ENCODE results near the gene HS3ST6.
"Not testable (repeated sequence)": the region's sequence is repeated elsewhere in the genome, so short reads cannot be mapped to it uniquely, and the experiment has no call there.

The HS3ST6 gene

DNA sequence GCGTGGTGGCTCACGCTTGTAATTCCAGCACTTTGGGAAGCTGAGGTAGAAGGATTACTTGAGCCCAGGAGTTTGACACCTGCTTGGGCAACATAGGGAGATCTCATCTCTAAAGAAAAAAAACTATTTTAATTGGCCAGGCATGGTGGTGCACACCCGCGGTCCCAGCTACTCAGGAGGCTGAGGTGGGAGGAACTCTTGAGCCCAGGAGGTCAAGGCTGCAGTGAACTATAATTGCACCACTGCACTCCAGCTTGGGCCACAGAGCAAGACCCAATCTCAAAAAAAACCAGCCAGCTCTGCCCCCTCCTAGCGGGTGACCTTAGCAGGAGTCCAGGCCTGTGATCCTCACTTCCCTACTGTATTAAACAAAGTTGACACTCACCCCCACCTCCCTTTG, 5.9 kb upstream of the HS3ST6 start:
- no peak for DNase-seq

DNA sequence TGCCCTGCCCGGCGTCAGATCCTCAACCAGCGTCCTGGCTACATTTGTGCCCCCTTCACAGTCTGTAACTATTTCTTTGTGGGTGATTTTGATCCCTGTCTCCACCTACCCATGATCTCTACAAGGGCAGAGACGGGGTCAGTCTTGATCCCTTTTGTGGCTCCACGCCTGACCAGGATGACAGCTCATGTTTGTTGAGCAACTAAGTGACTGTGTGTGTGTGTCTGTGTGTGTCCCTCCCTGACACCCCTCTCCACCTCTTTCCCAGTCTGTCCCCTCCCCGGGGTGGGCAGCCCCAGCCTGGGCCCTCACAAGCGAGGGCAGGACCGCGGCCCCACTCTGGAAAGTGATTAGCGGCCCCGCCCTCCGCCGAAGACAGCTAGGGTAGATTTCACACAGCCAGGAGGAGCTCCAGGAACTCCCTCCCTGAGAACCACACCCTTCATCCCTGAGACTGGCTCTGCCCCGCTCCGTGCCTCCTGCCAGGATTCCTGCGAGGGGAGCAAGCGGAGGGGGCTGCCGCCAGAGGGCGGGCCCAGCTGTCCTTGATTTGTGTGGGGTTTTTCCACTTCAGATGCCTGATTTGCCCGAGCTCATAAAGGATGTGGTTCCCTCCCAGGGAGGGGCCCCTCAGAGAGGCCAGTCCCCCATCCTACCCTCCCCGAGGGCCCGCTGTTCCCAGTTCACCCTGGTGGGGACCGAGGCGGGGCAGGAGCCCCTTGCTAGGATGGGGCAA, 5.3 kb upstream of the HS3ST6 start:
- no peak for DNase-seq

DNA sequence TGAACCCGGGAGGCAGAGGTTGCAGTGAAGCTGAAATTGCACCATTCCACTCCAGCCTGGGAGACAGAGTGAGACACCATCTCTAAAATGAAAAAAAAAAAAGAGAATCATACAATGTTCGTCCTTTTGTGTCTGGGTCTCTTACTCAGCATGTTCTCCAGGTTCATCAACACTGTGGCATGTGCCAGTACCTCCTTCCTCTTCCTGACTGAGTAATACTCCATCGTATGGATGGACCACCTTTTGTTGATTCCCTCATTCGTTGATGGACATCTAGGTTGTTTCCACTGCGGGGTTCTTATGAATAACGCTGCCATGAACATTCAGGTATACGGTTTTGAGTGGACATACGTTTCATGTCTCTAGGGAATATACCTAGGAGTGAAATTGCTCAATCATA, 4.1 kb upstream of the HS3ST6 start:
- no peak for DNase-seq

DNA sequence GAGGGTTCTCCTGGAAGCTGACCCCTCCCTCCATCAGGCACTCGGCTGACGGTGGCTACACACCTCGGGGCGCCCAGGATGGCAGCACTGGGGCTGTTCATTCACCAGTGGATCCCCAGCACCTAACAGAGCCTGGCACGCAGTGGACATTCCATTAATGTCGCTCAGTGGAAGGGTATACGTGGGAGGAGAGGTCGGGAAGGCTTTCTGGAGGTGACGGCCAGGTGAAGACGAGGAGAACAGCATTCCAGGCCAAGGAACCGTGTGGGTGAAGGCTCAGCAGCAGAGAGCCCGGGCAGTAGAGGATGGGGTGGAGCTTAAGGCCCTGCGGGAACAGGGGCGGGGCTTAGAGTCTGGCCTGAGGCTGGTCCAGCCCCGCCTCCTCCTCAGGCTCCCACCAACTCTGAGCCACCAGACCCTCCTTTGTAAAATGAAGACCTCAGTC, 2.5 kb upstream of the HS3ST6 start:
- peak; percentile 50 for DNase-seq

DNA sequence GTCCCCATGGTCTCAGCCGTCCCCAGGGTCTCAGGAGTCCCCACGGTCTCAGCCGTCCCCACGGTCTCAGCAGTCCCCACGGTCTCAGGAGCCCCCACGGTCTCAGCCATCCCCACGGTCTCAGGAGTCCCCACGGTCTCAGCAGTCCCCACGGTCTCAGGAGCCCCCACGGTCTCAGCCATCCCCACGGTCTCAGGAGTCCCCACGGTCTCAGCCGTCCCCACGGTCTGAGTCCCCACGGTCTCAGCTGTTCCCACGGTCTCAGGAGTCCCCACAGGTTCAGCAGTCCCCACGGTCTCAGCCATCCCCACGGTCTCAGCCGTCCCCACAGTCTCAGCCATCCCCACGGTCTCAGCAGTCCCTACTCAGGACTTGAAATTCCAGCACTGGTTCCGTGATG, 1.9 kb upstream of the HS3ST6 start:
- not testable (repeated sequence) for DNase-seq

DNA sequence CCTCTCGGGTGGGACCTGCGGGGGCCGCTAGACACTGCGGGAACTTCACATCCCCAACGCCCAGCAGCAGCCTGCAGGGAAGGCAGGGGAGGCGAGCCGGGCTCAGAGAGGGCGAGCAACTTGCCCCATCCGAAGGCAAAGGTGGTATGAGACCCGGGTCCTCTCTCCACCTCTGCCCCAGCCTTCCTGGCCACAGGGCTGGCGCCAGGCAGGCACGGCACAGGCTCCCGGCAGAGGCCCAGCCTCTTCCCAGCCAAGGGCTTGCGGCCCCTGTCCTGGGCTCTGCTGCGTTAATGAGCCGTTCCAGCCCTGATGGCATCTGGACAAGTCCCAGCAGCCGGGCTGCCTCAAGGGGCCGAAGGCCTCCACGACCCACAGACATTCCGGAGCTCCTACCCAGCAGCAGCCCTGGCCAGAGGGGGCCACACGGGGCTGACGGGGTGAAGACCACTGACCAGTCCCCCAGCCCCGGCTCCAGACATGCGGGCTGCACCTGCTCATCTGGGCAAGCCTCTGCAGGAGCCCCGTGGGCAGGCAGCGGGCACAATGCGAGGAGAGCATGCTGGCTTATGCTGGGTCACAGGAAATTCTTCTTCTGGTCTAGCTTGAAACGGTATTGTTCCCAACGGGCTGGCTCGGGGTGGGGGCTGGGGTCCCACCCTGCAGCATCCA, 1.2 kb upstream of the HS3ST6 start:
- DNase-seq = no peak

DNA sequence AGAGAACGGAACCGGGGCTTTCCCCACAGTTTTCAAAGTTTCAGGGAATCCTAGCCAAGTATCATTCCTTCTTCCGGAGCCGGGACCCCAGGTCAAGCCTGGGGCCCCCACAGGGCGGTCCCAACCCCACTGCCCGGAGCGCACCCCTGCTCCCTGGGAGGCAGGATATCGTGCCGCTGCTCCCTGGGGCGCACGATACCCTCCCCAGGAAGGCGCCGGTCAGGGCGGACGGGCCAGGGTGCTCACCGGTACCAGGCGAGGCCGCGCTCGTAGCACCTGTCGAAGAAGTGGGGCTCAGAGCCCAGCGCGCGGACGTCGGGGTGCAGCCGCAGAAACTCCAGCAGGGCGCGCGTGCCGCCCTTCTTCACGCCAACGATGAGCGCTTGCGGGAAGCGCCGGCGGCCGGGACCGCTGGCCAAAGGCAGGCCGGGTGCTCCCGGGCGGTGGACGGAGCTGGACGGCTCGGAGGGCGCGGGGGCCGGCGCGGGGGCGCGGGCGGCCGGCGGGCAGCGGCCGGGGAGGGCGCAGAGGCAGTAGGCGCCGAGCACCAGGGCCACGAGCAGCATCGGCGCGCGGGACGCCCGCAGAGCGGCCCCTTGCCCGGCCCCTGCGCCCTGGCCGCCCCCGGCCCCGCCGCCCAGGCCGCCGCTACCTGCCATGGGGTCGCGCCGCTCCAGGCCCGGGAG, 407 bp downstream of the HS3ST6 start:
- DNase-seq = no peak

DNA sequence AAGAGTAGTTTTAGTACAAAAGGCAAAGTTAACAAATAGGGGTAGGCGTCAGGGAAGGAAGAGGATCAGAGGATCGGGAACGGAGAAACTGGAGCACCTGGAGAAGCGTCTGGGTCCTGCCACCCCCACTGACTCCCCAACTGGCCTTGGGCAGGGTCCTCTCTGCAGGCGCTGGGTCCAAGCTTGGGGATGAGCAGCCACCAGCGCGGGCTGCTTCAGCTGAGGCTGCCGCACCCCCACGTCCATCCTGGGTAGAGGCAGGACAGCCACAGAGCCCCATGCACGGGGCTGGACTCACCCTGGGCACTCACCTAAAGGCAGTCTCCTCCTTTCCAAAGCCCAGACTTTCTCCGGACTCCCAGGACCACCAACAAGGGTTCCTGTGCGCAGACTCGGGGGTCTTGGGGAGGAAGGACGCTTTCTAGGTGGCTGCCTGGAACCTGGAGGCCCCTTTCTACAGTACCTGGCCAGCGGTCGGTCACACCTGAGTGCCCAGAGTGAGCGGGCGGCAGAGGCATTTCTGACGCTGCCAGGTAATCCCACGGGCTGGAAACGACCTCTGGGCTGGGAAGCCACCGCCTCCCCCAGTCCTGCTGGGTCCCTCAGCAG, 1.1 kb downstream of the HS3ST6 start:
- no peak for DNase-seq

DNA sequence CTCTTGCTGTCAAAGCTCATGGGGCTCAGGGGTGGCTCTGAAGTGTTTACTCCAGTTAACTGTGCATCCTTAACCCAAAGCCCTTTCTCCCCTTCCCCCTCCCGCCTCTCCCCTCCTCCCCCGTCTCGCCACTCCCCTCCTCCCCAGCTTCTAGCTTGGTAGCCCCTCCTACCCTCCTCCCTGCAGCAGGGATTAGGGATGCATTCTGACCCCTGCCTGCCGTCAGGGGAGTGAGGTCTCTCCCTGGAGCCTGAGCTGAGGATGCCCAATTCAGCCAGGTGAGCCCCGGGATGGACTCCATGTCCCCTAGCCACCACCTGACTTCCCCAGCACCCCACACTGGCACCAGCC, 1.6 kb downstream of the HS3ST6 start:
- no peak for DNase-seq

DNA sequence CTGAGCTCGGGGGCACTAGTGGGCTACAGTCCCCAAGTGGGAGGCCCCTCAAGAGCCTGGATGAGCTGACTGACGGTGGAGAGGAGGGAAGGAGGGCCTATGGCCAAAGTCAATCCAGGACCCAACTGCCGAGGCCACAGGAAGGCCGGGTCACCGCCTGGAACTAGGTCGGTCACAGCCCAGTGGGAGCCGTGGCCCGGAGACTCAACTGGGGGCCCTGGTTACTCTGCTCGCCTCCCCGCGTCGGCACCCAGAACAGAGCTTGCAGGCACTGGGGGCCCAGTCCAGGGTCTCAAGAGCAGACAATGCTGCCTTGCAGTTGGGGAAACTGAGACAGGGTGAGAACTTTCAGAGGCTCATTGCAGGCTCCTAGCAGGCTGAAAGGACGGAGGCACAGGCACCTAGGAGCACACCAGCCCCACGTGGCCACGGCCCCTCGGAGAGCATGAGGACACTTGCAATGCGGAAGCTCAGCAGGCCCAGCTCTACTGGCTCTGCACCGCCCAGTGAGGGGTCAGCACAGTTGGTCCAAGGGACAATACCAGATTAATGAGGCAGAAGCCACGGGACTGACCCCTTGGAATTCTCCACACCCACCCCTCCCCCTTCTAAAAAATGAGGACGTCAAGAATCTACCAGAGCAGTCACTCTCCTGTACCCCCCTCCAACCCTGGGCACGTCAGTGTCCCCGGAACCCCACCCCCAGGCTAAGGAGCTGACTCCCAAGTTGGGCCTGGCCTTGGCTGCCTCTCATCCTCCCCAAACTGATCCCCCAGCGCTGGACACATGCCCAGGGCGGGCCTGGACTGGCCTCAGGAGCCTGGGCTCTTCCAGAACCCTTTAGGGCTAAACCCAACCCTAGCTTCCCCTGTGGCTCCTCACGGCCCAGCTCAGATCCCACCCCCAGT, 2.2 kb downstream of the HS3ST6 start:
- no peak for DNase-seq

DNA sequence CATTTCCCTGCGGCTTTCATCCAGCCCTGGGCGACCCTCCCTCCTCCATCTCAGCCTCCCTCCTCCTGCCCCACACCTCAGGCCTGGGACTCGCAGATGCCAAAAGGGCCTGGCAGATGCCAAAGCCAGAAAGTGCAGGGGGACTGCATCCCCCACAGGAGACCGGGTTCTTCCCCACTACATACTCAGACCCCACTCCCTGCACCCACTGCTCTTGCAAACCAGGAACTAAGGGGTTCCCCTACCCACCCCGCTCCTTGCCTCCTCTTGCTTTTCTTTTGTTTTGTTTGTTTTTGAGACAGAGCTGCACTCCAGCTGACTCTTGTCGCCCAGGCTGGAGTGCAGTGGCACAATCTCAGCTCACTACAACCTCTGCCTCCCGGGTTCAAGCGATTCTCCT, 3.2 kb downstream of the HS3ST6 start:
- DNase-seq = no peak

DNA sequence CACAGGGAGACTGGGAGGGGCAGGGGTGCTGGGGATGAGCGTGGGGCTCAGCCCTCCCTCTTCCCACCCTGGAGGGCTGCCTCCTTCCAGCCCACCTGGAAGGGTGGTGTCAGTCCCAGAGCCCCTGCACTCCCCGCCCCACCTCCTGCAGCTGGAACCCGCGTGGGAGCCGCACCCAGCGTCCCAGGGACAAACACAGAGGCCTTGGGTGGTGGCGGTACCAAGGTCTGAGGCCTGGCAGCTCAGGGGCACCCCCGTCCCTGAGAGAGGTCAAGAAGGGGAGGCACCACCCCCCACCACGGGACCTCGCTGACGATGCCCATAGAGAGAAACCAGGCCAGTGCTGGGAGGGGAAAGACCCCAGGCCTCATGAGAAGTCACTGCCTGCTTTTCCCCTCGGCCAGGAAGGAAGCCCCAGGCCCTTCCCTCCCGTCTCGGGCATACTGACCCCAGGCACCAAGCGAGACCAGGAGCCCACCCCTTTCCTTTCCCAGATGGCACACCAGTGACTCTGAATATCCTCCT, 4.1 kb downstream of the HS3ST6 start:
- no peak for DNase-seq

DNA sequence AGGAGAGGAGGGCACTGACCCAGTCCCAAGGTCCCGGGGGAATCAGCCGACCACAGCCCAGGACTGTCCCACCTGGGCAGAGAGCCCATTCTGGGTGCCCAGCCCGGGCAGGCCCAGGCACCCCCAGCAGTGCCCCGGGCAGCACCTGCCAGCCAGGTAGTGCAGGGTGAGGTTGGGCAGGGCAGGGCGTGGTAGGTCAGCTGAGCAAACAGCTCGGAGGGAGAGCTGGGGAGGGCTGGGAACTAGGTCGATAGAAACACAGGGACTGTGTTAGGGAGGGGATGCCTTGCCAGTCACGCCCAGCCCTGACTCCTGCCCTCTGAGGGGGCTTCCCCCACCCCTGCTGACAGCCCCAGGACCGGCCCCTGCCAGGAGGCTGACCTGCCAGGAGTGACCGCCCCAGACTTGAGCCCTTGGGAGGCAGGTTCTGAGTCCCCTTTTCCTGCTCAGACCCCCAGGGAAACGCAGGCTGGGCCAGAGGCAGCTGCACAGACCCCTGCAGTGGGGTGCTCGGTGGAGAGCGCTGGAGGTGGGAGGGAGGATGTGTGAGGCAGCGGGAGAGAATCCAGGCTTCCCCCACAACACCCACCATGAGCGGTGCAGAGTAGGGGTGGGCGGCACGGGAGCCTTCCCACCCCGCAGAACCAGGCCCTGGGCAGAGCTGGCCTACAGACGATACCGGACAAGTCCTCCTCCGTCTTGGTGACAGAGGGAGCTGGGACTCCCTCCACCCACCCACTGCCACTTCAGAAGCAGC, 4.7 kb downstream of the HS3ST6 start:
- DNase-seq = no peak

DNA sequence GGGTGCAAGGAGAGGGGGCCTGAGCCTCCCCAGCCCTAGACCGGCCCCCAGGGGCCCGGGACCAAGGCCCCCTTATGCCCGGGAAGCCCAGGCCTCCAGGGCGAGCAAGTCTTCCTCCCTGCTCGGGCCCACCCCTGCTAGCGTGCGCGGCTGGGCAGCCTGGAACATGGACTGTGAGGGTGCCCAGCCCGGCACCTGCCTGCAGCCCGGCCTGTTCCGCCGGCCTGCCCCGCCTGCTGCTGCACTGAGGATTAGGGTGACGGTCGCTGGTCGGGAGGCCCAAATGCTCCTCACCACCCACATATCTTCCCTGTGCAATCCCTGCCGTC, 6.0 kb downstream of the HS3ST6 start:
- DNase-seq = no peak

DNA sequence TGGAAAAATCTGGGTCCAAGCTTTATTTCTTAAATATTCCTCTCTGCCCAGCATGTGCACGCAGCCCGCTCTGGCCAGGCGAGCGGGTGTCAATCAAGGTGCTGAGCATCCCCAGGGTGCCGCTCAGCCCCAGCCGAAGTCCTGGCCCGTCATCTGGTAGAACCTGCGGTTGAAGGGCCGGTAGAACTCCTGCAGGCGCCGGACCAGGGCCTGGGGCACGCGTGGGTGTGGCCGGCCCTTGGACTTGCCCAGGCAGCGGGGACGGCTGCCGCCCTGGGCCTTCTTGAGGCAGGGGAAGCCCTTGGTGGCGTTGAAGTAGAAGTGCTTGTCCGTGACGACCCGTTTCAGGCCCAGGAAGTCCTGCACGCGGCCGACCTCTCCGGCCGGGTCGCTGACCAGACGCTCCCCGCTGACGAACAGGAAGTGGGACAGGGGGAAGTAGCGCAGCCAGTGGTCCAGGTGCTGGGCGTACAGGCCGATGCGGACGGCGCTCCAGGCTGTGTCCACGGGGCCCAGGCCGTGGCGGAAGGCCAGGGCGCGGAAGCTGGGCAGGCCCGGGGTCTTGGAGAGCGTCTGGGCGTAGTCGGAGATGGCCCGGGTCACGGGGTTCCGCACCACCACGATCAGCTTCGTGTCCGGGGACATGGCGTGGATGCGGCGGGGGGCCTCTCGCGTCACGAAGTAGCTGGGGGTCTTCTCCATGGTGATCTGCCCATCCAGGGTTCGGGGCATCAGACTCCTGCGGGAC, 6.6 kb downstream of the HS3ST6 start:
- no peak for DNase-seq

DNA sequence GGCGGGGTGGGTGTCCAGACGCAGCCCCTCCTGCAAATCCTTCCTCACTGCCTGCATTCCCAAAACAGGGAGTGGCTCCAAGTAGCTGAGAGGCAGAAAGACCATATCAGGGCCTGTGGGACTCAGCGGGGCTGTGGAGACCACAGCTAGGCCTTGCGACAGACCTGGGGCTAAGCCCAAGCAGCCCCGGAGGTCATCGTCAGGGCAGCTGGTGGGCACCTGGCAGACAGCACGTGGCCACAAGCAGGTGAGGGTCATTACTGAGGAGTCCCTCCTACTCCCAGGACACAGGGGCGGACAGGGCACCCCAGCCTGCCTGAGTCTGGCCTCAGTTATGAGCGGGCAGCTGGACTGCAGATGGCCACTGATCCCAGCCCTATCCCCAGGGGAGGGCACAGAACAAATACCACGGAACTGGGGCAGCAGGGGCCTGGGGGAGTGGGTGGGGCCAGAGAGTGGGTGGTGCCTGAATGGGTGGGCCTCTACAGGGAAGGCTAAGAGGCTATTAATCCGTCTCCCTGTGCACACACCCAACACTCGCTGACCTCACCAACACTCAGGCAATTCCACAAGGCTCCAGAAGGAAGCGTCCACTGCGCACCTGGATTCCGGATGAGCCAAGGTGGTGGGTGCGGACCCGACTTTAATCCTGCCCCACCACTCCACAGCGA, 8.5 kb downstream of the HS3ST6 start:
- DNase-seq = no peak

DNA sequence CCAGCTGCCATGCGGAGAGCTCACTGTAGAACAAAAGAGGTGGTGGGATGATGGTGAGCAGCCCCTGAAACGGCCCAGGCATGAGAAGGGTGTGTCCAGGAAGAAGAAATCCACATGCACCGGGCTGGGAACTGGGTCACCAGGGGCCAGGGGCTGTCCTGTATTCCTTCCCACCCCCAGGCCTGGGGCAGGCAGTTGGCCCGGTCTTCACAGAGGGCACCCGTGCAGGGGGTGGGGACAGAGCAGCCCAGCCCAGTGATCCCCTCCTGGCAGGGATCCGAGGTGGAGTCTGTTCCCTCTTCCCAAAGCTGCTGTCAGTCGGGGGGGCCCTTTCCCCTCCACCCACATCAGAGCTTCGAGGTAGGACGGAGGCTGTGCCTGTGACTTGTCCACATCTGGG, 9.2 kb downstream of the HS3ST6 start:
- DNase-seq = no peak

DNA sequence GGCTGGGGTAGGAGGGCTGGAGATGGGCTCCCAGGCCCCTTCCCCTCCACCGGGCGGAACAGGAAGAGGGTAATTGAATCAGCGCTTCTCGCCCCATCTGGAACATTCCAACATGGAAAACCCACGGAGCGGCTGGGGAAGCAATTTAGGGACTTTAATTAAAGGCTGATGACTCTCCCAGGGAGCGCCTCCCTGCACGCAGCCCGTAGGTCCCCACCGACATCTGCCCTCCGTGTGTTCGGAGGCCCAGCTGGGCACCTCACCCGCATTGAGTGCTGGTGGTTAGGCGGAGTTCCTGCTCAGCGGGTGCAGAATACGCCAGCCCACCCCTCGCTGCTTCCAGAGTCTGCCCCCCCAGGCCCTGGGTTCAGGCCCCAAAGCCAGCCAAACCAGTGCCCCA, 10.0 kb downstream of the HS3ST6 start:
- no peak for DNase-seq

DNA sequence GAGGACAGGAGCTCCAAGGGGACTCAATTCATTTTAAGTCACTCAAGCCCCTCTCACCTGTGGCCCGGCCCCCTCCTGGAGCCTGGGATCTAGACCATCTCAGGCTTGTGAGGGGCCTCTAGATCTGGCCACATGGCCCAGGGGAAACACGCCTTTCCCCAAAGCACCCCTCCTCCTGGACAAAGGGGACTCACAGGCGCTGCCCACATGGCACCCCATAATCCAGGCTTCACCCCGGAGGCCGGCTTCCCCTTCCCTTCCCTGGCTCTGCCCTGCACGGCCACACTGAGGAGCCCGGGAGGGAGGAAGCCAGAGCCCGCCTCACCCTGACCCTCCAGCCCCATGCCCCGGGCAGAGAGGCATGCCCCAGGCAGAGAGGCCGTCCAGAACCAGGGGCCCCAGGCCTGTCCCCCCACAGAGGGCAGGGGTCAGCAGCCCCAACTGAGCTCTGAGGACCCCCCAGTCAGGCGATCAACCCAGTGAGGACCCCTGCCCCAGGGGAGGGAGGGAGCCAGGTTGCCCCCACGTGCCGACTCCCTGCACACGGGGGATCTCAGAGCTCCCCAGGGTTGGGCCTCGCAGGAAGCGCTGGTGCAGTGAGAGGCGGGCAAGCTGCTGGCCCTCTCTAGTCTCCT, 10.9 kb downstream of the HS3ST6 start:
- DNase-seq = no peak

DNA sequence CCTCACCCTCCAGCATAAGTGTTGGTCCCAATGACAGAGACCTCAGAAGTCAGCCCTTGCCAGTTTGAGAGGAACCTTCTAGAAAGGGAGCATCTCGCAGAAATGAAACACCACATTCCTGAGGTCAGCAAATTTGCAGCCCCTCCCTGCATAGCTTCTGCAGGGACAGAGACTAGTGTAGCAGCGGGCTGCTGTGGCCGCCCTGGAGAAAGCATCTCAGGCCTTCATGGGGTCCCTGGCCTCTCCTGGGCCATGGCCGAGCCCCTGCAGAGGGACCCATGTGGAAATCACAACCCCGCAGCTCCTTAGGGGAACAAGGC, 11.4 kb downstream of the HS3ST6 start:
- DNase-seq = no peak

Data from stimulated activated CD8-positive, alpha-beta memory T cell treated with anti-CD3 and anti-CD28 coated beads, Interleukin-4, amount 100 ng/mL, for 48 hours (primary cell).